SH-SY5Y (cell line): ENCODE measurements around the gene MND1.

Source experiments
- GATA2 ChIP-seq: IDR thresholded peaks from 2 replicates; pipeline ENCODE4 v1.6.1; 2011; ENCODE audit warnings: mild to moderate bottlenecking, low read depth, low read length
- GATA3 ChIP-seq: IDR thresholded peaks from 2 replicates; pipeline ENCODE4 v1.6.1; 2011; ENCODE audit warnings: low read depth, mild to moderate bottlenecking, low read length, moderate library complexity

Gene MND1

GRCh38 chr4:153335665-153336064, 8.8 kb upstream of the MND1 start:
- TF ChIP-seq GATA2 (no peak), GATA3 (no peak)

DNA sequence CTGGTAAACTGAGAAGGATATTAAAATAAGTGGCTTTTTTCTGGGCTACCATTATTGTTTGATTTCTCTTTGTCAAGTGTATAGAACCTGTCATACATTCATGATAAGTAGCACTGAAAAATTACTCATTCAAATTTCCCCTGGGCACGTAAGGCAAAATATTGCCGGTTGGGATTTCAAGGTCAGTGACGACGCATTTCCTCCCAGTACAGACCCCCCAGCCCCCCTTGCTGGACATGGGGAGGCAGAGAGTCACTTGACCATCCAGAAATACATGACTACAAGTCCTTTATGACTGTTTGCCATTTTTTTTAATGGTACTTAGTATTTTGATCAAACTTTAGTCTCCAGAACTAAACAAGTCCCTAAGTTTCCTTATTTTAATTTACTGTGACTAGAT, 6.8 kb upstream of the MND1 start:
- TF ChIP-seq GATA3 = no peak
- no peak for TF ChIP-seq GATA2

- no peak for TF ChIP-seq GATA3
Measured at GRCh38 chr4:153341575-153342090, 2.9 kb upstream of the MND1 start.

DNA sequence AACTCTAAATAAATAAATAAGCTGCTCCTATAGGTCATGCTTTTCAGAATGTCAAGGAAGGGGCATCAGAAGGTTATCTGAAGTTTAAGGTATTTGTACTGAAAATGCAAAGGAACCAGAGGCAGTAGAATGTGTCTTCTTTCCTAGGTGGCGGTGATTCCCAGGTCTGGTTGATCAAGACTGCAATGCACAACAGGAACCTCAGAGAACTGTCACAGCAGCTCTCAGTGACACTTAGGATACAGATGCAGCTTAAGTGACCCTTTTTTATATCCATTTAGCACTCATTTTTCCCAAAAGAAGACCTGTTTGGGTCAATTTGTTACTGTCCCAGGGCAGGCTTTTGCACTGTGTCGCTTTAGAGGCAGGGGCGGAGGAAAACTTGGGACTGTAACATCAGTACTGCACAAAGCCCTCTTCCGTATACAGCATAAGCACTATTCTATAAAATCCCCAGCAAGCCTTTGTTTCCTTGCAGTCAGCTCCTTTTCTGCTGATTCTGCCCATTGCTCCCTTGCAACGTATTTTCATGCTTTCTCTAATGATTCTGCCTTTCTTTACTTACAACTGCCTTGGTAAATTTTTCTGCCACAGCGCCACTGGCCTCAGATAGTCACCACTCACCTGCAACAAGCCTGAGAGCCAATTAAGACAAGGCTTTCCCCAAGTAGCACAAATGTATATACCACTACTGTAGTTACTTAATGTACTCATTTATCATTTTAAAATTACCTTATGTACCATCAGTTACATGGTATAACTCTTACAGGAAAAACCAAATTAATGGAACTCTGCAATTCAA, 1.5 kb upstream of the MND1 start:
- TF ChIP-seq GATA2 (no peak), GATA3 (no peak)

- TF ChIP-seq GATA3 (no peak), GATA2 (0 out of 2 replicates have a peak, but pooled peaks have one; percentile 5)
Measured at GRCh38 chr4:153345012-153345981, 809 bp downstream of the MND1 start.

DNA sequence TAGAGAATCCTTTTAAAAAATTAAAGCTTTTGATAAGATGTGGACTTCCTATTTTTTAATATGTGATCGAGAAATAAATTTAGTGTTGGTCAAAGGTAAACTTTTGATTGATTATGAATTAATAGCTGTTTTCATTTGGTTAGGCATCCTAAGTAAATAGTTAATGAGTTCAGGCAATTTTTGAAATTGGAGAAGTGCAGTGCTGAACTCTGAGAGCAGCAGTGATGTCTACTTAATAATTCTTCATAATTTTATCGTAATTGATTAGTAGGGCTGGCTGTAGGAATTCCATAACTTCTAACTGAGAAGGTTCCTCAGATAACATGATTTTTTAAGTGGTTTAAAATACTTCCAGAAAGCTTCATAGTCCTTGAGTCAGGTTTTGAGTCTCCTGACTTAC, 1.5 kb downstream of the MND1 start:
- no peak for TF ChIP-seq GATA2
- TF ChIP-seq GATA3 = no peak

DNA sequence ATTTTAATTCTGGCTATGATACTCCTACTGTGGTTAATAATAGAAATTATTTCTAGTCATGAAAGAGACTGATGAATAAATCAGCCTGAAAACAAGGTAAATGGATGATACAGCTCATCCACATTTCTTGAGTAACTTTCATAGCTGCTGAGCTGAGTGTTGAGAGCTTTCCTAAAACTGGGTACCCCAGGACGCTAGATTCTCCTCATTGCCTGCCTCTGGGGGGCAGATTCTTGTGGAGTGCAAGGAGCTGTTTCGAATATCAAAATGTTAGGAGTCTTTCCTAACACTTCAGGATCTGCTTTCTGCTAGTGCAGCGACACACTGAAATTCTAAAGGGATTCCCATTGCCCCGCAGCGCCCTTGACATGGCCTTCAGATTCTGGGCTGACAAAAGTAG, 2.1 kb downstream of the MND1 start:
- TF ChIP-seq GATA3 = no peak

GRCh38 chr4:153347117-153347516, 2.6 kb downstream of the MND1 start:
- no peak for TF ChIP-seq GATA3
- TF ChIP-seq GATA2 = no peak

DNA sequence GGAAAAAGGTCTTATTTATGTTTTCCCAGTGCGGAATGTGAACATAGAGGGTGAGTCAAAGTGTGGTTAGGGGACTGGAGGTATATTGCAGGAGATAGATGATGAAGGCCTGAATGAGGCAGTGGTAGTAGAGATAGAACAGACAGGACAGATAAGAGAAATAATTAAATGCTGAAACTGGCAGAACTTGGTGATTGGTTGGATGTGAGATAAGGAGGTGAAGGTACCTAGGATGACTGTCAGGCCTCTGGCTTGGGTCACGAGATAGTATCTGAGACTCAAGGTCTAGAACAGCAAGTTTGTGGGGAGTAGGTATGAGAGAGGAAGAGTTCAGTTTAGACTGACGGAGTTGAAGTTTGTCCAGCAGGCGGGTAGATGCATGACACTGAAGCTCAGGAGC, 3.5 kb downstream of the MND1 start:
- TF ChIP-seq GATA2 (peak; percentile 67; the same call in 1 of the 2 replicates), GATA3 (peak; percentile 73)

GRCh38 chr4:153349206-153349805, 4.8 kb downstream of the MND1 start:
- no peak for TF ChIP-seq GATA2

- TF ChIP-seq GATA2 = no peak
- no peak for TF ChIP-seq GATA3
Measured at GRCh38 chr4:153362184-153362583, 17.7 kb downstream of the MND1 start.

DNA sequence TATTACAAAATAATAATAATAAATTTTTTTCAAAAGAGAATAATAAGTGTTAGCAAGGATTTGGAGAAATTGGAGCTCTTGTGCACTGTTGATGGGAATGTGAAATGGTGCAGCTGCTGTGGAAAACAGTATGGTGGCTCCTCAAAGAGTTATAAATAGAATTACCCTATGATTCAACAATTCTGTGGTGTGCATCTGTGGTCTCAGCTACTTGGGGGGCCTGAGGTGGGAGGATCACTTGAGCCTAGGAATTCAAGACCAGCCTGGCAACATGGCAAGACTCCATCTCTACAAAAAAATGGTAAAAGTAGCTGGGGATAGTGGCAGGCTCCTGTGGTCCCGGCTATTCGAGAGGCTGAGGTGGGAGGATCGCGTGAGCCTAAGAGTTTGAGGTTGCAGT, 19.6 kb downstream of the MND1 start:
- TF ChIP-seq GATA2 (no peak), GATA3 (no peak)

GRCh38 chr4:153365003-153365402, 20.5 kb downstream of the MND1 start:
- TF ChIP-seq GATA3 = no peak
- no peak for TF ChIP-seq GATA2

GRCh38 chr4:153366486-153366885, 22.0 kb downstream of the MND1 start:
- TF ChIP-seq GATA3 (no peak), GATA2 (no peak)

GRCh38 chr4:153367092-153367491, 22.6 kb downstream of the MND1 start:
- no peak for TF ChIP-seq GATA2
- no peak for TF ChIP-seq GATA3

DNA sequence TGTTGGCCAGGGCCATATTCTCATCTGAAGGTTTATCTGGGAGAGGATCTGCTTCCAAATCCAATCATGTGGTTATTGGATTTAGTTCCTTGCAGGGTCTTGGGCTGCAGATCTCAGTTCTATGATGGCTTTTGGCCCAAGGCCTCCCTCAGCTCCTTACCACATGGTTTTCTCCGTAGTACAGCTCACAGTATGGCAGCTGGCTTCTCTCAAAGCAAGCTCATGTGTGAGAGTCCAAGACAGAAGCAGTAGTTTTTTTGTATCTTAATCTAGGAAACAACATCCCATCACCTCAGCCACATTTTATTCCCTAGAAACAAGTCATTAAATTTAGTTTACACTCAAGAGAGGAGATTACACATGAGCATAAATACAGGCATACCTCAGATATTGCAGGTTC, 24.5 kb downstream of the MND1 start:
- TF ChIP-seq GATA2 = no peak
- TF ChIP-seq GATA3 = no peak
